Osteocyte (in vitro differentiated cells): ENCODE data around the gene CUBN. TPM values are rescaled to one million over a fixed set of nuclear protein-coding genes. Genes with fewer than 3 reads are reported as not detected.
A peak's percentile ranks its signal among the peaks of the same experiment; 100 is the strongest.

Experiments used
- DNase-seq: peaks from one replicate; pipeline ENCODE4 v3.0.0; 2021; ENCODE audit warnings: mixed read lengths; ENCODE audit not compliant: unreplicated experiment; ENCODE audit errors: extremely low spot score
- H3K27ac Mint-ChIP-seq: one replicate; pipeline ENCODE4 v1.8.0; 2021; ENCODE audit warnings: mild to moderate bottlenecking, mixed read lengths; ENCODE audit not compliant: unreplicated experiment
- H3K27me3 Mint-ChIP-seq: one replicate; pipeline ENCODE4 v1.8.0; 2021; ENCODE audit warnings: mixed read lengths; ENCODE audit not compliant: unreplicated experiment
- H3K36me3 Mint-ChIP-seq: one replicate; pipeline ENCODE4 v1.8.0; 2021; ENCODE audit warnings: mixed read lengths; ENCODE audit not compliant: unreplicated experiment
- H3K4me1 Mint-ChIP-seq: one replicate; pipeline ENCODE4 v1.8.0; 2021; ENCODE audit warnings: mixed read lengths; ENCODE audit not compliant: unreplicated experiment
- H3K4me3 Mint-ChIP-seq: one replicate; pipeline ENCODE4 v1.8.0; 2021; ENCODE audit warnings: mild to moderate bottlenecking, moderate library complexity, mixed read lengths; ENCODE audit not compliant: unreplicated experiment
- H3K9me3 Mint-ChIP-seq: one replicate; pipeline ENCODE4 v1.8.0; 2021; ENCODE audit warnings: mixed read lengths; ENCODE audit not compliant: unreplicated experiment
- CTCF ChIP-seq: fragments of 200-600 bp; sonication (generic); IDR thresholded peaks from 2 replicates; pipeline ENCODE4 v1.5.0; 2021; ENCODE audit warnings: antibody characterized with exemption, mild to moderate bottlenecking, moderate library complexity
- total RNA-seq: library from RNA; stranded (reverse); gene quantifications from 2 replicates; pipeline ENCODE4 v1.2.1, GENCODE V29; 2021

Gene CUBN
- total RNA-seq, 1 donor from 2014 or later = 1.4 TPM

DNA sequence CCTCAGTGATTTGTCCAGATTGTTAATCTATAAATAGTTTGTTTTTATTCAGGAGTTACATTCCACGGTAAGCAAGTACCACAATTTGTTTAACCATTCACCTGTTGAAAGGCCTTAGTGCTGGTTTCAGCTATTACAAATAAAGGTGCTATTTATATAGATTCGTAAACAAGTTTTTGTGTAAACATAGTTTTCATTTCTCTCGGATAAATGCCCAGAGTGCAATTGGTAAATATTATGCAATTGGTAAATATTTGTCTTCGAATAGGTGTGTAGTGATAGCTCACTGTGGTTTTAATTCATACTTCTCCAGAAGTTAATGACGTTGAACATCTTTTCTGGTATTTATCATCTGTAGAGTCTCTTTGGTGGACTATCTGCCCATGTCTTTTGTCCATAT lies 235.9 kb downstream of the CUBN start:
- no peak for DNase-seq
- Mint-ChIP-seq H3K36me3 (no peaks in the 10 kb centered on the region), H3K4me3 (no peak overlapping the region), H3K4me1 (no peaks in the 10 kb centered on the region), H3K27me3 (no peaks in the 10 kb centered on the region), H3K27ac (no peak overlapping the region), H3K9me3 (peaks cover 6% of the 10 kb centered on the region)
- TF ChIP-seq CTCF = no peak

- Mint-ChIP-seq H3K36me3 (no peaks in the 10 kb centered on the region), H3K9me3 (peaks cover 6% of the 10 kb centered on the region), H3K4me1 (peaks cover 8% of the 10 kb centered on the region), H3K4me3 (no peak overlapping the region), H3K27ac (no peak overlapping the region), H3K27me3 (no peaks in the 10 kb centered on the region)
- TF ChIP-seq CTCF = peak; percentile 68
- DNase-seq = no peak
These were observed 238.0 kb downstream of the CUBN start for GRCh38 chr10:16891375-16892313.

DNA sequence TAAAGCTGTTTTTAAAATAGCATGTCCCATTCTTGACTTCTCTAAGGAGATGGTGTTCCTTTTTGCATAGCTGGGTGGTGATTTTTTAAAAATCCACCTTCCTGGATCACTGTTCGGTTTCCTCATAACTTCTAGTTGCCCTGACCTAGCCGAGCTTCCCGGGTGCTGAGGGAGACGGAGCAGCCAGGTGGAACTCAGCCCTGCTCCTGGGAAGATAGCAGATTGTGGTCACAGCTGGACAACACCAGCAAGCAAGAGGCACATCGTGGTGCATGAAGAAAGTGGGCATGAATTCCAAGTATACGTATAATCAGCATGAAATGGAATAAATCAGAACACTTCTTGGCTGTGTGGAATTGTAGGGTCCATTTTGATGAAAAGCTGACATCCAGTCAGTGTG lies 238.9 kb downstream of the CUBN start:
- no peaks in the 10 kb centered on the region for H3K27me3 Mint-ChIP-seq
- no peak overlapping the region for H3K27ac Mint-ChIP-seq
- peaks cover 2% of the 10 kb centered on the region for H3K9me3 Mint-ChIP-seq
- H3K36me3 Mint-ChIP-seq = no peaks in the 10 kb centered on the region
- TF ChIP-seq CTCF = no peak
- no peak overlapping the region for H3K4me3 Mint-ChIP-seq
- no peak for DNase-seq
- H3K4me1 Mint-ChIP-seq = peaks cover 8% of the 10 kb centered on the region

DNA sequence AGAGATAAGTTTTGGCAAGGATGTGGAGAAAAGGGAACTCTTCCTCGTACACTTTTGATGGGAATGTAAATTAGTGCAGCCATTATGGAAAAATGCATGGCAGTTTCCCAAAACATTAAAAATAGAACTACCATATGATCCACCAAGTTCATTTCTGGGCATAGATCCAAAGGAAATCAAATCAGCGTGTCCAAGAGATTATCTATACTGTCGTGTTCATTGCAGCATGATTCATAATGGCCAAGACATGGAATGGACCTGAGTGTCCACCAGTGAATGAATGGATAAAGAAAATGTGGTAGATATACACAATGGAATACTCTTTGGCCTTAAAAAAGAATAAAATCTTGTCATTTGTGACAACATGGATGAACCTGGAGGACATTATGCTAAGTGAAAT lies 242.0 kb downstream of the CUBN start:
- Mint-ChIP-seq H3K27me3 (no peaks in the 10 kb centered on the region), H3K27ac (peak overlapping the region; percentile 16), H3K36me3 (no peaks in the 10 kb centered on the region), H3K4me1 (peaks cover 8% of the 10 kb centered on the region), H3K9me3 (no peaks in the 10 kb centered on the region), H3K4me3 (no peak overlapping the region)
- DNase-seq = no peak
- no peak for TF ChIP-seq CTCF

DNA sequence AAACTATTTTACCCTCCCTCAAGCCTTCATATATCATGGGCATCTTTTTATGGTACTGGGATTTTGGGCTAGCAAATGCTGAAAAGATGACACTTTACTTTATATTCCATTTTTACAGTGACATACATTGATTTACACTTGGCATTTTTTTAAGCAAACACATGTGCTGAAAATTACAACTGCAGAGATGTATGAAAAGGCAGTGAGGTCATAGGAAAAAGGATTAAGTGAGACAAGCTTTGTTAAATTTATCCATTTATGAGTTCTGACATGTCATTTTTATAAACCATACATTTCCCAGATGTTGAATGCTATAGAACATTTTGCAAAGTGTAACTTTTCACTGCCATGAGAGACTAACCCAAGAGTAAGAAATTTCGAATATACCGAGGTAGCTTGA lies 243.6 kb downstream of the CUBN start:
- Mint-ChIP-seq H3K9me3 (no peaks in the 10 kb centered on the region), H3K36me3 (no peaks in the 10 kb centered on the region), H3K27ac (no peak overlapping the region), H3K4me3 (no peak overlapping the region), H3K4me1 (peaks cover 8% of the 10 kb centered on the region), H3K27me3 (no peaks in the 10 kb centered on the region)
- no peak for TF ChIP-seq CTCF
- no peak for DNase-seq
